Inflammatory macrophage treated with lipopolysaccharide for 4 hours (primary cell): ENCODE results near the gene SPATA32.
A peak's percentile ranks its signal among the peaks of the same experiment; 100 is the strongest.

Experiments
- DNase-seq: peaks from one replicate; pipeline ENCODE4 v3.0.0-alpha.2; 2020

SPATA32 gene

GRCh38 chr17:45227926-45228762 is 33.8 kb downstream of the SPATA32 start:
- DNase-seq: peak; percentile 56

DNA sequence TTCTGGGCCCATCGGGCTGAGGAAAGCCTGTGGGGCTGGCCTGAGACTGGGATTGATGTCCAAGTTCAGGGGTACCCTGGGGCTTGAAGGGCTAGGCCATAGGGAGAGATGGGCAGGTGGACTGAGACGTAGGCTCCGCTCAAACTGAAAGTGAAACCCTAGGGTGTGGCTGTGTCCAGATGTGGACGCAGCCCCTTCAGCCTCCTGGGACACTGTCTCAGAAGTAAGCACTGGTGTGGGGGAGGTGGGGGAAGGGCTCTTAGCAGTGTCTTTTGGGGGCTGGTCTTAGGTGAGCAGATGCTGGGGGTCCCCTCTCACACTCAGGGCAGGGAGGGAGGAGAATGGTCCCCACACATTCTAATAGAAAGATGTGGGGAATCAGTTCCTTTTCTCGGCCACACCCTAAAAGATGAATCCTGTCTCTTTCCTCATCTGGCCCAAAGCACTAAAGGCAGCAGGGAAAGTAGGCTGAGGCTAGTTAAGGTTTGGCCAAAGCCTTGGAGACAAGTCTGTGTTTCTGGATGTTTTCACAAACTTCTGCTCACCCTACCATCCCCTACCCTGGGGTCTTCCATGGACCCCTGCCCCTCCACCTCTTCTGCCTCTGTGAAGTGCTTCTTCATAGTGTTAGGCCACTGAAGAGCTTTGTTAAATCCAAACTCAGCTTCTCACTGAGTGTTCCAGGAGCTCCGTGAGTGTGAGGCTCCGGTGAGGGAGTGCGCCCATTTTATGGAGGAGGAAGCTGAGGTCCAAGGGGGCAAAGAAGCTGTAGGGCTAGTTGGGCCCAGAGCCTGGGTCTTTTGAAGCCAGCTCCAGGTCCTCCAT is 34.6 kb downstream of the SPATA32 start:
- DNase-seq: peak; percentile 82

DNA sequence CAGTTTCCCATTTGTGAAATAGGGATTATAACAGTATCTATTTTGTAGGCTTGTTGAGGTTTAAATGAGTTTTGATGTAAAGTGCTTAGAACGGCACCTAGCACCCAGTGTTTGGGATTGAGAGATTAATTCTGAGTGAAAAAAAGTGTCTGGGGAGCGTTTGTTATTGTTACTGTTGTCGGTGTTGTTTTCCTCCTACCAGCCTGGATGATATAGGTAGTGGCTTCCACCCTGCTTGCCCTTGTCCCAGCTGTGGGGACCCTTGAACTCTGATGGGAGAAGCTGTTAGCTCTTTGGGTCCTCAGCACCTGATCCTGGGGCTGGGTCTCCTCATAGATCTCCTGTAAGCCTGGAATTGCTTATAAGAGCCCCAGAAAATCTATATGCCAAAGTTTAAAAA is 35.3 kb downstream of the SPATA32 start:
- DNase-seq: no peak

DNA sequence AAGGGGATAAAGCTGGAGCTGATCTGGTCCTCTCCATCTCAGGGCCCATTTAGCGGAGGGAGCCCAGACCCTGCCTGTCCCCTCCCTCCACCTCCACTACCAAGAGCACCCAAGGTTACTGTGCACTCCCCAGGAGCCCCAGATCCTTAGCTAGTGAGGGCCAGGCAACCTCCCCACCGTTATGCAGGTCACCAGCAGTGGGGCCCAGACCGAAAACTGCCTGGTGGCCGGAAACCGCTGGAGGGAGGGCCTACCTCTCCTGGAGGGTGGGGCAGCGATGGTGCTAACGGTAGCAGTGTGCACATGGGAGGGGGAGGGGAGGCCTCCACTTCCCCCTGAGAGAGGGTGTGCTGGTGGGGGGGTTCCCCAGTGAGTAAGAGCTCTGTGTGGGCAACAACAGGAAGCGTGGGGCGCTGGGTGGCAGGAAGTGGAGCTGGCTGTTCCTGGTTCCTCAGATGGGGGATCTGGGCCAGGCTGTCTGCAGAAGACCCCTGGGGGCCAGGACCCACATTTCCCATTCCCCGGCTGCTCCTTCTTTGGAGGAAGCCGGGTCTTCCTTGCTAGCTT is 35.8 kb downstream of the SPATA32 start:
- DNase-seq: peak; percentile 96

DNA sequence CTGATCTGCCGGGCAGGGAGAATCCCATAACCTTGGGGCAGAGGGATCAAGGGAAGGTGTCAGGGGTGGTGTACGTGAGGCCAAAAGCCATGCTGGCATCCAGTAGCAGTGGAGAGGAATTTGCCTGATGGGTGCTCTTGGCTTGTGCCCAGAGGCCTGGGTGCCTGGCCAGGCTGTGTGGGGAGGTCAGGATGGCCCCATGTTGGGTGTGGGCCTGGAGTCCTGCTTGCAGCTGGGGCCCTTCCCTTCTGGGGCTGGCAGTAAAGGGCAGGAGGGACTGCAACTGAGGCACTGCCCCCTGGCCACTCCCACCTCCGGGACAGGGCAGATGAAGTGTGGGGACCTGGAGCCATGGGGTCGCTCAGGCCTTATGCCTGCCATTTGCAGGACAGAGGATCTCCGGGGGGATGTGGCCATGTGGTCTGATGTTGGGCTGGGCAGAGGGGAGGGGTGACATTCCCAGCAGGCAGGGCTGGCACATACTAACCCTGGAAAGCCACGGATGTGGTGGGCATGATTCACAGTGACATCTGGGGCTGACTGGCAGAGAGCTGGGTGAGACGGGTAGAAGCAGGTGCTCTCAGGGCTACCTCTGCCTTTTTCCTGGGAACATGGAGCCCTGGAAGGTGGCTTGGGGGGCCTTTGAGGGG is 36.7 kb downstream of the SPATA32 start:
- no peak for DNase-seq

DNA sequence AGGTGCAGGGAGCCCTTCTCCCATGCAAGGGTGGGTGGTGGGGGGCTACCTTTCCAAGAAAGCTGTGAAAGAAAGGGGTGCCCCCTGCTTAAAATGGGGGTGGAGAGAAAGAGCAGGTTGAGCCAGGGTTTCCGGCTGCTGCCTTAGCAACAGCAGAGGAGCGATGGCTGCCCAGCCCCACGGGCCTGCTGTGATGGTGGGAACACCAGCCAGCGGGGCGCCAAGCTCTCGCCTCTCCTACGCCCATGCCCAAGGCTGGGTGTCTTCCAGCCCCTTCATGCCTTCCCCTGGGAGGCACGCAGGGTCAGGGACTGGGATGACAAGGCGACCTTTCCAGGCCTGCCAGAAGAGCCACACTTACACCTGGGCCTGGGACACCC is 37.2 kb downstream of the SPATA32 start:
- DNase-seq: no peak

DNA sequence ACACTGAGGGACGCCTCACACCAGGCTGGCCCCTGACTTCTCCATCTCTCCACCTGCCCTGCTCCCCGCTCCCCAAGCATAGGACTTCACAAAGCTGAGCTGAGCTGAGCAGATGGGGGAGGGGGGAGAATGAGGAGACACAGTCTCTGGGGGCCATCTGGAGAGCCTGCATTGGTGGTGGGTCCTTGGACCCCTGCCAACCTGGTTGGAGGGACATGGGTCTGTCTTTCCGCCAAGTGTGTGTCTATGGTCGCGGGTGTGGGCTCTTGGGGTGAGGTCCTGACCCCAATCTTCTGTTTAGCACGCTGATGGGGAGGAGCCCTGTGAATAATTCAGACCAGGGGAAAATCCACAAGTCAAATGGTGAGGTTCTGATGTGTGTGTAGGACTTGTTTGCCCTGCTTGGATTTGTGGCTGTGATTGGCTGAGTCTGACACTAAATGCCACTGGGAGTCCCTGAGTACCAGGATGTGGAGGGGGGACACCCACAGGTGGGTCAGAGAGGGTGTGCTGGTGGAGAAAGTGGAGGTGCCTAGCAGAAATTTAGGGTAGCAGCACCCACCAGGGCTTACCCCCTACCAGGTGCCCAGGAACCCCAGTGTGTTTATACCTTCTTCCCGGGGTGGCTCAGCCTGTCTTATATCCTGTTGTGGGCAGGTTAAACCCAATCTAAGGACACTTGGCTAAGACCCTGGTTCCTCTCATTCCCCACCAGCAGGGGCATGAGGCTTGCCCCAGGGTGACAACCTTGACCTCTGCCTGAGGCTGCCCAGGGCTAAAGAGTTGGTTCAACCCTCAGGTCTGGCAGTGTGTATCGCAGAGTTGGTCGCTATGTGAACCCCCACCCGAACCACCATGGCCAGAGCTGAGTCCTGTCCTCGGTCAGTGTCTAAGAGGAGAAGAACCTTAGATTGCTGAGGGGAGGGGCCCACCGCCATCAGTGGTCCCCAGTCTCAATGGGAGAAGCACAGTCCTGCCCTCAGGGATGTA is 38.1 kb downstream of the SPATA32 start:
- no peak for DNase-seq

DNA sequence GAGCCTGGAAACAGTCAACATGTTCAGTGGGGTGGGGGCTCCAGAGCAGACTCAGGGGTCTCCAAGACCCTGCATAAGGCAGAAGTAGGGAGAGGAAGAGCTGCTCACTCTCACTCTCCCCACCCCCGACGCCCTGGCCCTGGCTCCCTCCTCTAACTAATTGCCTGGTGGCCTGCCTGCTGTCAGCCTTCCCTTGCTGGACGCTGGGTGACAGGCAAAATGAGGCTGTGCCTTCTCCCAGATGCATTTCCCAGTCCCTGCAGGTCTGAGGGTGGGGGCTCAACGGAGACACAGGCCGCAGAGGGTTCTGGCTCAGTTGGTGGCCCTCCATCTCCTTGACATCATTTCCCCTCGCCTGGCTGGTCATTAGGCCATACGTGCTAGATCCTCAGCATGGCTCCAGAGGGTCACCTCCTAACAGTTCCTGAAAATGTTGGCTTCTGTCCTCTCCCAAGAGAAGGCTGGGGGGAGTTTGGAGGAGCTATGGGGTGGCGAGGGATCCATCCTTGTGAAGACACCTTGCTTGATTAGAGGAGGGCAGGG is 38.8 kb downstream of the SPATA32 start:
- DNase-seq: peak; percentile 43

- DNase-seq: peak; percentile 32
These were observed 39.5 kb downstream of the SPATA32 start for GRCh38 chr17:45222289-45222995.

DNA sequence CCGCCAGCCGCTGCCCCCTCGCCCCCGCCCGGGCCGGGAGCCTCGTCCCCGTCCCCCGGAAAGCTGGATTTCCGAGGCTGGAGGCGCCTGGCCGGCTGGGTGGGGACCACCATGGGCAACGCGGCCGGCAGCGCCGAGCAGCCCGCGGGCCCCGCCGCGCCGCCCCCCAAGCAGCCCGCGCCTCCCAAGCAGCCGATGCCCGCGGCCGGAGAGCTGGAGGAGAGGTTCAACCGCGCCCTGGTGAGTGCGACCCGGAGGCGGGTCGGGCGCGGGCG is 39.9 kb downstream of the SPATA32 start:
- no peak for DNase-seq

- DNase-seq: peak; percentile 66
These were observed 40.5 kb downstream of the SPATA32 start, which contains the start of gene FMNL1 for GRCh38 chr17:45221081-45222013. Gene FMNL1 (plus strand): TSS chr17:45221885. CDS start chr17:45222125, 240 bp downstream.

GRCh38 chr17:45220079-45220478 is 41.8 kb downstream of the SPATA32 start:
- DNase-seq: no peak

DNA sequence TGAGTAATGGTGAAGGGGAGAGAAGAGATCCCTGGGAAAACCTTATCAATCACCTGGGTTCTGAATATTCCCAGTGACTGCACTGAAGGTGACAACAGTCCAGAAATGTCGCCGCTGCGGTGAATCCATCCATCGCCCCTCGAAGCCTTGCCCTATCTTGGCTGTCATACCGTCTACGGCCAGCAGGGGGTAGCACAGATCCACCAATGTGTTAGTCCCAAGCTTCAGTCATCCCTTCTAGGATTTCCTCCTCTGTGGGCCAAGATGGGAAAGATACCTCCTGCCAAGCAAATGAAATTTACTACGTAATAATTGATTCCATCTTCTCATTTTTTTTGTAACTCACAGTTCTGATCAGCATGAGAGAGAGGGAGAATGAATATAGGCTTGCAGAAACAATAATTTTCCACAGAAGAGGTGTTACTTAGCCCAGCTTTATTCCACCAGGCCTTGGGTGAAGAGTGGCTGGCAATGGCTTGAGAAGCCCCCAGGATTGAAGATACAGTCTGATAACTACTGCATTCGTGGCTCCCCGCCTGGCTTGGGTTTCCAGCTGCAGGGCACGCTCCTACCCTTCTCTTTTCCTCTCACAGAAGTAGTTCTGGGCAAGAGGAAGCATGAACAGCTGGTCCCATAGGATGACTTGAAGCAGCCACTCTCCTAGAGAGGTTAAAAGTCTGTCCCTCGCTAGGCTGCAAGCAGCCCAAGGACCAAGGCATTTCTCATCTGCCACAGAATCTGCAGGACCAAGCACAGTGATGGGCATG is 42.8 kb downstream of the SPATA32 start:
- peak; percentile 74 for DNase-seq
